ENCODE data around the gene TEX53.

DNA sequence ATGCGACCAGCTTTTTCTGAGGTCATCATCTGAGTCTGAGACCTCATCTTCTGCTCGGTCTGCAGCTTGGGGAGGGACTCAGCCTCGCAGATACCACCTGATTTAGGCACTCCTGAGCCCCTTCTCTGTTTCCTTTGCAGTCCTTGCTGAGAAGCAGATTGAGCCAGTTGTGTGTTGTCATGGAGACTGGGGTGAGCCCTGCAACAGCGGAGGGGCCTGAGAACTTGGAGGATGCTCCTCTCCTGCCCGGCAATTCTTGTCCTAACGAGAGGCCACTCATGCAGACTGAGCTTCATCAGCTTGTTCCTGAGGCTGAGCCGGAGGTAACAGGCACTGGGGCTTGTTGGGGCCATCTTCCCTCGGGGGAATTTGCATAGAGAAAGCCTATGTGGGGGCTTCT is 19.2 kb downstream of the TEX53 start:
- TF ChIP-seq, protein P1, sequence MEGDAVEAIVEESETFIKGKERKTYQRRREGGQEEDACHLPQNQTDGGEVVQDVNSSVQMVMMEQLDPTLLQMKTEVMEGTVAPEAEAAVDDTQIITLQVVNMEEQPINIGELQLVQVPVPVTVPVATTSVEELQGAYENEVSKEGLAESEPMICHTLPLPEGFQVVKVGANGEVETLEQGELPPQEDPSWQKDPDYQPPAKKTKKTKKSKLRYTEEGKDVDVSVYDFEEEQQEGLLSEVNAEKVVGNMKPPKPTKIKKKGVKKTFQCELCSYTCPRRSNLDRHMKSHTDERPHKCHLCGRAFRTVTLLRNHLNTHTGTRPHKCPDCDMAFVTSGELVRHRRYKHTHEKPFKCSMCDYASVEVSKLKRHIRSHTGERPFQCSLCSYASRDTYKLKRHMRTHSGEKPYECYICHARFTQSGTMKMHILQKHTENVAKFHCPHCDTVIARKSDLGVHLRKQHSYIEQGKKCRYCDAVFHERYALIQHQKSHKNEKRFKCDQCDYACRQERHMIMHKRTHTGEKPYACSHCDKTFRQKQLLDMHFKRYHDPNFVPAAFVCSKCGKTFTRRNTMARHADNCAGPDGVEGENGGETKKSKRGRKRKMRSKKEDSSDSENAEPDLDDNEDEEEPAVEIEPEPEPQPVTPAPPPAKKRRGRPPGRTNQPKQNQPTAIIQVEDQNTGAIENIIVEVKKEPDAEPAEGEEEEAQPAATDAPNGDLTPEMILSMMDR (IDR thresholded peaks at IDR 0.05), result no peak
- TF ChIP-seq POLR2A (IDR thresholded peaks at IDR 0.05), result no peak

Measured in ovary (tissue), 3 donors.